Stimulated activated CD8-positive, alpha-beta memory T cell treated with anti-CD3 and anti-CD28 coated beads, Interleukin-7, amount 100 ng/mL, for 4 hours (primary cell): ENCODE data around the gene SLC5A9.
"Not testable (repeated sequence)": the region's sequence is repeated elsewhere in the genome, so short reads cannot be mapped to it uniquely, and the experiment has no call there.

Experiments
- DNase-seq, 2 donors: peaks; one replicate each; pipeline ENCODE4 v3.0.0-alpha.2; 2020; ENCODE audit warnings: low read depth in 2 of 2

The SLC5A9 gene

DNA sequence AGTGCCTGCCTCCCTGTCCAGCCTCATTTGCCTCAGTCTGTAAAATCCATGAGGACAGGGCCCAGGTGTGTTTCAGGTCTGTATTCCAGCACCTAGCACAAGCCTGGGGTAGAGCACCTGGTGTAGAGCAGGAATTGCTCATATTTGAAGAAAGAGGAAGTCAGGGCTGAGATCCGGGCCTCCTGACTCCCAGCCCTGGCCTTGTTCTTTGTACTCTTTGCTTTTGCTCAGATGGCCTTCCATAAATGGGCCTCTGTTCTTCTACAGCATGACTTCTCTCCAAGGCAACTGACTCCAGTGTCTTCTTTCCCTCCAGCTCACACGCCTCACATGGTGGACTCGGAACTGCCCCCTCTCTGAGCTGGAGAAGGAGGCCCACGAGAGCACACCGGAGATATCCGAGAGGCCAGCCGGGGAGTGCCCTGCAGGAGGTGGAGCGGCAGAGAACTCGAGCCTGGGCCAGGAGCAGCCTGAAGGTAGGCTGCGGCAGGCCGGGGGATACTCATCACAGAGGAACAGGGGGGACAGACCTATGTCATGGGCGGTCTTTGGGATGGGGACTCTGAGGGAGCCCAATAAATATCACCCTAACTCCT lies 19.7 kb downstream of the SLC5A9 start:
- DNase-seq = no peak

DNA sequence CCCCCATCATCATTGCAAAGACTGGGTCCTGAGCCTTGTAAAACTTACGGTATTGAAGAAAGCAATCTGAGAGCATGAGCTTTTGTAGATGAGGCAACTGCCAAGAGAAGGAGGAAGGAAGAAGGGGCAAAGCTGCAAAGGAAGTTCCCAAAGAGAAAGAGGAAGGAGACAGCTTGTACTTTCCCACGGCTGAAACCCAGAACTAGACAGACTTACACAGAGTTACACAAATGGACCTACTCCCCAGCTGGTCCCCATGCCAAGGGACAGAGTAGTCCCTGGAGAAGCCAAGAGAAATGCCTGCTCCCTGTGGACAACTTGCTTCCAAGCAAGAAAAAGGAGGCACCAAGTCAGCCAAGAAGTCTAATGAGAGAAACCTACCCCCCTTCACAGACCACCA lies 22.6 kb downstream of the SLC5A9 start:
- DNase-seq = no peak

DNA sequence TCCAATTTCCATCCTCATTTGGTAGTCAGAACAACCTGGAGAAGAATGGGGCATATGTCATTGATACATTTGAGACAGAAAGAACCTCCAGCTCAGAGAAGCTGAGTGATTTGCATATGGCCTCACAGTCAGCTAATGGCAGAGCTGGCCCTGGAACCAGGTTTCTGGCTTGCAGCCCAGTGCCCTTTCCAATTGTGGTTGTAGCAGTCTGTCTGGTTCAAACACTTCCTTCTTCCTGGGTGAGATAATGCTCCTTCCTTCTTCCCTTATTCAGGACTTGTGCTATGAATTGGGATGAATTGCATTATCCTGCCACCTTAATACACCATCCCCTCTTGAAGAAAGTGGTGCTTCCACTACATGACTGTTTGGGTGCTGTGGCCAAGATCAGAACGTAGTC lies 24.2 kb downstream of the SLC5A9 start:
- no peak for DNase-seq

GRCh38 chr1:48248356-48248755 lies 25.8 kb downstream of the SLC5A9 start:
- DNase-seq = no peak

DNA sequence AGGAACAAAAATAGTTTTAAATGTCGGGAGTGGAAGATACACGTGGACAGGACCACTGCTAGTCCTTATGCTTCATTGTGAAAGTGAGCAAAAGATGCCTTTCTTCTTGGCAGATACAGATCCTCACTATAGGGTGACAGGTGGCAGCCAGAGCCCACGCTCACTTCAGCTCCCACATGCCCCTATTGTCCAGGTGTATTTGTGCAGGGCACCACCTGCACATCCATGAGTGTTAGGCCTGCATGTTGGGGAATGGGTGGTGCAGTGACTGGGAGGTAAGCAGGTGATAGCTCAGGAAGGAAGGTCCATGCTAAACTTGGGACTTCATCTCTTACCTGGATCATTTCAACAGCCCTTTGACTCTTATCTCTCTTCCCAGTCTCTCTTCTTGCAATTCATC lies 27.4 kb downstream of the SLC5A9 start:
- no peak for DNase-seq

DNA sequence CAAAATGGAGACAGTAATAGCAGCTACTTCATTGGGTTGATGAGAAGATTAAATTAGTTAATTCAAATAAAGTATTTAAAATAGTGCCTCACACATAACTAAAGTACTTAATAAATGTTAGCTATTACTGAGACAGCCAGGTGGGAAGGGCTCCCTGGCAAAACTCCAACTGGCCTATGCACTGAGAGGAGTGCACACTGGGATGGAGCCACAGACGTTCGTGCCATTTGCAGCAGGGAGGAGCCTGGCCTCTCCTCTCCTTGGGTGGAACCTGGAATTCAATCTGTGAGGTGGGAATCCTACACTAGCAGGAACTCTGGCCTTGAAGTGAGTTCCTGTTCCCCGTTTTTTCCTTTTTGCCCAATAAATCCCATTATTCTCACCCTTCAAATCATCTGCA lies 28.1 kb downstream of the SLC5A9 start:
- no peak for DNase-seq

DNA sequence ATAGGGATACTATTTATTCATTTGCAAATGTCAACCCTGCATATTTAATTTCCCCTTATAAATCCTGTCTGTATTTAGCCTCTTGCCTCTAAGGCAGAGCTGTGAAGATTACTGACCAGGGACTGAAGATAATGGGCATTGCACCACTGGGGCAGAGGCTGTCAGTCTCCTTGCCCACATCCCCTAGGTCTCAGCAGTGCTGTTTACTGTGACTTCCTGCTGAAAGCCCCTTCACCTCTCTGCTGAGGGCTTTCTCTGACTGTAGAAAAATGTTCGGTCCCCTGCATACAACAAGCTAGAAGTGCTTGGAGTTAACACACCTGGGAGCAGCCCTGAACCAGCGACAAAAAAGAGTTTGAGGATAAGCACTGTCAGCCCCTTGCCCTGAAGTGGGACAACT lies 28.8 kb downstream of the SLC5A9 start:
- DNase-seq = no peak

DNA sequence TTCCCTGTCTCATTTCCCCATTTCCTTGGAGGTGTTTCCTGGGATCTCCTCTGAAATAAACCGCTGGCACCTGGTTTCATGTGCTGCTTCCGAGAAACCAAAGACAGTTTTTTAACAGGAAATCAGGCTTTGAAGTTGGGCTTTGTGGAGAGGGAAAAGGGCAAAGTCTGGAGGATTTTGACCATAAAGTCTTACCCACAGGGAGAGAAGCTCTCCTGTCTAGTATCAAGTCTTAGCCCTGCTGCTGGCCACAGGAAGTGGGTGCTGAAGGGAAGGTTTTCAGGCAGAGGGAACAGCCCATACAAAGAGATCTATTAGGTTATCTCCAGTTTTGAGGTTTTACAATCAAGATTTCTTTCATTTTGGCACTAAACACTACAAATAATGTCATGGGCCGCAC lies 29.3 kb downstream of the SLC5A9 start:
- DNase-seq = no peak

DNA sequence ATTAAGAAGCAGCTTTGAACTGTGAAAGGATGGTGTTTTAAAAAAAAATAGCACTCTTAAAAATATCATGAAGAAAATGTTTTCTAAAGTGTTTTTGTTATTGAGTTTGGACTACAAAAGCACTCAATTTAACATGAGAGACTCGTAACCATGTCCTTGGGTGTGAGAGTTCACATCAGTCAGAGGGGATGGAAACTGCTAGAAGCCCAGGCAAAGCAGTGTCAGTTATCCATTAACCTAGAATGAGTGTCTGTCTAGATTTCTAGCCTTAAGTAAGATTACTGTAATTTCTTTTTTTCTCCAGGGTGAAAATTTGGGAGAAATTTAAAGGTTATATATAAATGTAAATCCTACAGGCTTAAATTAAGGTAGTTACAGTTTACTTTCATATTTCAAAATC lies 31.7 kb downstream of the SLC5A9 start:
- no peak for DNase-seq

GRCh38 chr1:48258106-48258505 lies 35.6 kb downstream of the SLC5A9 start:
- DNase-seq = no peak

- DNase-seq = no peak
These were observed 39.4 kb downstream of the SLC5A9 start for GRCh38 chr1:48261881-48262400.

GRCh38 chr1:48263041-48263440 lies 40.5 kb downstream of the SLC5A9 start:
- no peak for DNase-seq

GRCh38 chr1:48266576-48266975 lies 44.1 kb downstream of the SLC5A9 start:
- DNase-seq = no peak

GRCh38 chr1:48277437-48277836 lies 54.9 kb downstream of the SLC5A9 start:
- not testable (repeated sequence) for DNase-seq

DNA sequence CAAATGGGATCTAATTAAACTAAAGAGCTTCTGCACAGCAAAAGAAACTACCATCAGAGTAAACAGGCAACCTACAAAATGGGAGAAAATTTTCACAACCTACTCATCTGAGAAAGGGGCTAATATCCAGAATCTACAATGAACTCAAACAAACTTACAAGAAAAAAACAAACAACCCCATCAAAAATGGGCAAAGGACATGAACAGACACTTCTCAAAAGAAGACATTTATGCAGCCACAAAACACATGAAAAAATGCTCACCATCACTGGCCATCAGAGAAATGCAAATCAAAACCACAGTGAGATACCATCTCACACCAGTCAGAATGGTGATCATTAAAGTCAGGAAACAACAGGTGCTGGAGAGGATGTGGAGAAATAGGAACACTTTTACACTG lies 59.8 kb downstream of the SLC5A9 start:
- DNase-seq = not testable (repeated sequence)

DNA sequence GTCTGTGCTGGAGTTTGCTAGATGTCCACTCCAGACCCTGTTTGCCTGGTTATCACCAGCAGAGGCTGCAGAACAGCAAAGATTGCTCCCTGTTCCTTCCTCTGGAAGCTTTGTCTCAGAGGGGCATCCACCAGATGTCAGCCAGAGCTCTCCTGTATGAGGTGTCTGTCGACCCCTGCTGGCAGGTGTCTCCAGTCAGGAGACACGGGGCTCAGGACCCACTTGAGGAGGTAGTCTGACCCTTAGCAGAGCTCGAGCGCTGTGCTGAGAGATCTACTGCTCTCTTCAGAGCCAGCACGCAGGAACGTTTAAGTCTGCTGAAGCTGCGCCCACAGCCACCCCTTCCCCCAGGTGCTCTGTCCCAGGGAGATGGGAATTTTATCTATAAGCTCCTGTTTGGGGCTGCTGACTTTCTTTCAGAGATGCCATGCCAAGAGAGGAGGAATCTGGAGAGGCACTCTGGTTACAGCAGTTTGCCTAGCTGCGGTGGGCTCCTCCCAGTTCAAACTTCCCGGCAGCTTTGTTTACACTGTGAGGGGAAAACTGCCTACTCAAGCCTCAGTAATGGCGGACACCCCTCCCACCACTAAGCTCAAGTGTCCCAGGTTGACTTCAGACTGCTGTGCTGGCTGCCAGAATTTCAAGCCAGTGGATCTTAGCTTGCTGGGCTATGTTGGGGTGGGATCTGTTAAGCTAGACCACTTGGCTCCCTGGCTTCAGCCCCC lies 62.3 kb downstream of the SLC5A9 start:
- not testable (repeated sequence) for DNase-seq

DNA sequence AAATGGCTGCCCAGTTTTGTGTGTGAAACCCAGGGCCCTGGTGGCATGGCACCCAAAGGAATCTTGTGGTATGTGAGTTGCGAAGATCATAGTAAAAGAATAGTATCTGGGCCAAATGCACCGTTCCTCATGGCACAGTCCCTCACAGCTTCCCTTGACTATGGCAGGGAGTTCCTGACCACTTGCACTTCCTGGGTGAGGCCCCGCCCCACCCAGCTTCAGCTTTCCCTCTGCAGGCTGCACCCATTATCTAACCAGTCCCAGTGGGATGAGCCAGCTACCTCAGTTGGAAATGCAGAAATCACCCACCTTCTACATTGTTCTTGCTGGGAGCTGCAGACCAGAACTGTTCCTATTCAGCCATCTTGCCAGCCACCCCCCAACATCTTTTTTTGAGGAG lies 63.0 kb downstream of the SLC5A9 start:
- DNase-seq = no peak

DNA sequence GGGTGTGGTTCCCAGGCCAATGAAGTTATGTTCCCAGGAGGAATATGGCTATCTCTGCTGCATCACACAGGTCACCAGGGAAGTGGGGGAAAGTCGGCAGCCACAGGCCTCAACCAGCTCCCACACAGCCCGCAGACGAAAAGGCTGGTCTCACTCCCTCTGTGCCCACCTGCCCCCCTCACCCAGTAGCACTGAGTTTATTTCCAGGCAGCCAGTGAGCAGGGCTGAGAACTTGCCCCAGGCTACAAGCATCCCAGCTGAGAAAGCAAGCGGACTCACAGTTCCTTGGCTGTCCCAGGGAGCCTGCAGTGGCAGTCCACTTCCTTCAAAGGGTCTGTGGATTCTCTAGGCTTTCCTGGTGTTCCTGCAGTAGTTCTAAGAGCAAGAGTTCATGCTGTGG lies 68.9 kb downstream of the SLC5A9 start:
- DNase-seq = no peak

DNA sequence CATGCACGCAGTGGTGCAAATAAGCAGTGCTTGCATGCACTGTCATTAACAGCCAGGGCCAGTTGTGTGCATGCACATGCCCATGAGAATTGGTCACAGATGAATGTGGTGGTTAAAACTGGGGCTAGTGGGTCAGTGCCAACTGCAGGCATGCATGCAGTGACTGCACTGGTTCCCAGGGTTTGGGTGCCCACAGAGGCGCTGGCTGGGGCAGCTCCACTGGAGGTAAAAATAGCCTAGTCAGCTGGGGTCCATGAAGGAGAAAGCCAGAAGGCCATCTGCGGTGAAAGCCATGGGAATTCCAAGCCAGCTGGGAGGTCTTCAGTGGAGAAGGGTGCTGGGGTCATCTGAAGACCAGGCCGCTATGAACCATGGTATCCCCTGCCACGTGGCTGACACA lies 70.2 kb downstream of the SLC5A9 start:
- DNase-seq = no peak

DNA sequence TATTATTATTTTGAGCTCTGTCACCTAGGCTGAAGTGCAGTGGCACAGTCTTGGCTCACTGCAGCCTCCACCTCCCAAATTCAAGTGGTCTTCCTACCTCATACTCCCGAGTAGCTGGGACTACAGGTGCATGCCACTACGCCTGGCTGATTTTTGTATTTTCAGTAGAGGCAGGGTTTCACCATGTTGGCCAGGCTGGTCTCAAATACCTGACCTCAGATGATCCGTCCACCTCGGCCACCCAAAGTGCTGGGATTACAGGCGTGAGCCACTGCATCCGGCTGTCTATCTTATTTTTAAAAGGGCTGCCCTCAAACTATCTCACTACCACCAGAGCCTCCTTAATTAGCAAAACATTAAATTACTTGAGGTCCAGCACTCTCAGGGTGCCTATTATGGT lies 71.6 kb downstream of the SLC5A9 start:
- DNase-seq = not testable (repeated sequence)

DNA sequence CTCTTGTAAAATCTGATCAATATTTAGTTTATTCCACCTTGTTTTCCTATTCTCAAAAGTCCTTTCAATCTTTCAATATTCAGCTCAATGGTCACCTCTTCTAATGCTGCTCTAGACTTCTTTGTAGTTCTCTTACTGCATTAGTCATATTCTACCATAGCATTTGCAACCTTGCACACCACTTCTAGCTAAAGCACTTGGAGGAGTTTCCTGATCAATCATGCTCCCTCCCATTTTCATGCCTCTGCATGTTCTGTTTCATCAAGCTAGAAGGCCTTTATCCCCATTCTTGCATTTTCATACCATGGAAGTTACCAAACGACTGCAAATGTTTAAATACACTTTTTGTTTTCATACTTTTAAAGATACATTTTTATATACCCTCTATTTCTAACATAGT lies 72.1 kb downstream of the SLC5A9 start:
- DNase-seq = no peak
